ENCODE results near the gene PSMA7.
"Not testable (repeated sequence)": the region's sequence is repeated elsewhere in the genome, so short reads cannot be mapped to it uniquely, and the experiment has no call there.

PSMA7 gene

GRCh38 chr20:62118113-62119043, 24.8 kb downstream of the PSMA7 start:
- no peak for FAIRE-seq

GRCh38 chr20:62117658-62118057, 25.5 kb downstream of the PSMA7 start:
- no peak for FAIRE-seq

GRCh38 chr20:62117362-62117646, 25.9 kb downstream of the PSMA7 start:
- no peak for FAIRE-seq

GRCh38 chr20:62116558-62117361, 26.4 kb downstream of the PSMA7 start:
- FAIRE-seq: no peak

- FAIRE-seq: not testable (repeated sequence)
Measured at GRCh38 chr20:62115800-62116407, 27.3 kb downstream of the PSMA7 start.

- FAIRE-seq: no peak
Measured at GRCh38 chr20:62114894-62115293, 28.3 kb downstream of the PSMA7 start.

- no peak for FAIRE-seq
Measured at GRCh38 chr20:62112368-62112767, 30.8 kb downstream of the PSMA7 start.

- FAIRE-seq: no peak
Measured at GRCh38 chr20:62111148-62111547, 32.0 kb downstream of the PSMA7 start.

GRCh38 chr20:62105592-62105991, 37.6 kb downstream of the PSMA7 start:
- no peak for FAIRE-seq

- no peak for FAIRE-seq
Measured at GRCh38 chr20:62104791-62105345, 38.3 kb downstream of the PSMA7 start.

GRCh38 chr20:62104234-62104789, 38.9 kb downstream of the PSMA7 start:
- no peak for FAIRE-seq

- no peak for FAIRE-seq
Measured at GRCh38 chr20:62103508-62104233, 39.5 kb downstream of the PSMA7 start.

GRCh38 chr20:62101078-62101477, 42.1 kb downstream of the PSMA7 start:
- no peak for FAIRE-seq

GRCh38 chr20:62097881-62098407, 45.2 kb downstream of the PSMA7 start:
- no peak for FAIRE-seq

GRCh38 chr20:62096421-62097380, 46.5 kb downstream of the PSMA7 start:
- no peak for FAIRE-seq

GRCh38 chr20:62089393-62089792, 53.8 kb downstream of the PSMA7 start:
- no peak for FAIRE-seq

GRCh38 chr20:62088258-62089127, 54.7 kb downstream of the PSMA7 start:
- no peak for FAIRE-seq

- FAIRE-seq: no peak
Measured at GRCh38 chr20:62087632-62088031, 55.6 kb downstream of the PSMA7 start.

GRCh38 chr20:62087227-62087626, 56.0 kb downstream of the PSMA7 start:
- FAIRE-seq: no peak
